ENCODE measurements around the gene SLC2A10.

Gene SLC2A10

GRCh38 chr20:46709459-46710152 lies at the start of gene SLC2A10:
TSS of gene SLC2A10 (plus strand) at chr20:46709649. CDS start at chr20:46709737, 88 bp downstream.
- H3K27ac ChIP-seq, result peak within 1 kb of the TSS; percentile 71; the same call in 1 of the 2 replicates
- peak; percentile 26; the same call in 1 of the 2 replicates for TF ChIP-seq CTCF (conservative IDR thresholded peaks at IDR 0.05)

GRCh38 chr20:46660487-46660886 lies 49.0 kb upstream of the SLC2A10 start:
- no peak overlapping the region for H3K27ac ChIP-seq
- no peak for TF ChIP-seq CTCF (conservative IDR thresholded peaks at IDR 0.05)

GRCh38 chr20:46661659-46662058 lies 47.8 kb upstream of the SLC2A10 start:
- no peak for TF ChIP-seq CTCF (conservative IDR thresholded peaks at IDR 0.05)
- H3K27ac ChIP-seq, result no peak overlapping the region

- H3K27ac ChIP-seq, result no peak overlapping the region
- TF ChIP-seq CTCF (conservative IDR thresholded peaks at IDR 0.05), result no peak
Measured at GRCh38 chr20:46663531-46663930, 45.9 kb upstream of the SLC2A10 start.

- no peak overlapping the region for H3K27ac ChIP-seq
- TF ChIP-seq CTCF (conservative IDR thresholded peaks at IDR 0.05), result no peak
Measured at GRCh38 chr20:46665602-46666001, 43.8 kb upstream of the SLC2A10 start.

- H3K27ac ChIP-seq, result no peak overlapping the region
- TF ChIP-seq CTCF (conservative IDR thresholded peaks at IDR 0.05), result no peak
Measured at GRCh38 chr20:46666306-46666705, 43.1 kb upstream of the SLC2A10 start.

GRCh38 chr20:46666818-46667515 lies 42.5 kb upstream of the SLC2A10 start:
- no peak overlapping the region for H3K27ac ChIP-seq
- TF ChIP-seq CTCF (conservative IDR thresholded peaks at IDR 0.05), result no peak

All from VCaP (cell line).